ENCODE data around the gene IGFN1. TPM values are rescaled to one million over a fixed set of nuclear protein-coding genes. Genes with fewer than 3 reads are reported as not detected.
"Not testable (repeated sequence)": the region's sequence is repeated elsewhere in the genome, so short reads cannot be mapped to it uniquely, and the experiment has no call there.

The IGFN1 gene
- total RNA-seq, 1 donor from 2014 or later: 0.86 TPM

GRCh38 chr1:201226859-201227488 lies 36.4 kb downstream of the IGFN1 start:
- DNase-seq (ENCODE audit: low read depth): no peak
- TF ChIP-seq CTCF (conservative IDR thresholded peaks at IDR 0.05; ENCODE audit: low read depth, low read length): no peak
- no peak overlapping the region for H3K4me3 ChIP-seq (ENCODE audit: low read depth, low read length)

DNA sequence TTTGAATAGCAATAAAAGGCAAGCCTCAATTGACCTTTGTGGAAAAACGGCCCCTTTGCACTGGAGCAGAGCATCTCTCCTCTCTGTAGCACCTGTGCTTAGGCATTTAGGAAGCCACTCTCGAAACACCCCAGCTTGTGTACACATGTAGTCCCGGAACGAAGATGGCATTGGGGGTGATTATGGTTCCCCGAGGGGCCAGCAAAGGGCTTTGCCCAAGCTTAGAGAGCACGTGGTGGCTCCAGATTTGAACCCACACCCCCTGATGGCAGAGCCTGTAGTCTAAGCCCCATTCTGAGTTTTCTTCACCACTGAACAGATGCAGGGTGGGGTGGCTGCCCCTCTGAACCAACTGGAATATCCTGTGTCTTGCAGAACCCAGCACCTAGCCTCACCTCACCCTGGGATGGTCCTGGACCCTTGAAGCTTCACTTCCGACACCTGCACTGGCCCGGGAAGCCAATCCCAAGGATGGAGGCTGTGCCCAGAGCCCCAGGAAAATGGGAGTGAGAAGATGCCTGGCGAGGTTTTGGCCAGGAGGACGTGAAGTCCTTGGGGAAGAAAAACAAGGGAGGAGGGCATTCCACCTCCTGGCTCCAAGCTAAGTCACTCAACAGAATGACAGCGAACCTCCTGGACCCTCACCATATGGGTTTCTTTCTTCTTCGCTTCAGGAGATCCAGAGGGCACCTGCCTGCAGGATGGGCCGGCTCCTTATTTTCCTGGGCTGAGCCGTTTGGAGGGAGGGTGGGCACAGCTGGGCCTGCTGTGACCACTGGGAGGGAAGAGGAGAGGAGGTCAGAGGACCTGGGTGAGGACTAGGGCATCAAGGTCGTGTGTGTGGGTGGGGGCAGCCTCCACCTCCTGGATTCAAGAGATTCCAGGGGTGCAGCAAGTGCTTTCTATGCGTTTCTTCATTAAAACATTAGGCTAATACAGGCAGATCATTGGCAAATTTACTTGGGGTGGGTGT lies 37.7 kb downstream of the IGFN1 start:
- no peak for DNase-seq (ENCODE audit: low read depth)
- TF ChIP-seq CTCF (conservative IDR thresholded peaks at IDR 0.05; ENCODE audit: low read depth, low read length): no peak
- no peak overlapping the region for H3K4me3 ChIP-seq (ENCODE audit: low read depth, low read length)

DNA sequence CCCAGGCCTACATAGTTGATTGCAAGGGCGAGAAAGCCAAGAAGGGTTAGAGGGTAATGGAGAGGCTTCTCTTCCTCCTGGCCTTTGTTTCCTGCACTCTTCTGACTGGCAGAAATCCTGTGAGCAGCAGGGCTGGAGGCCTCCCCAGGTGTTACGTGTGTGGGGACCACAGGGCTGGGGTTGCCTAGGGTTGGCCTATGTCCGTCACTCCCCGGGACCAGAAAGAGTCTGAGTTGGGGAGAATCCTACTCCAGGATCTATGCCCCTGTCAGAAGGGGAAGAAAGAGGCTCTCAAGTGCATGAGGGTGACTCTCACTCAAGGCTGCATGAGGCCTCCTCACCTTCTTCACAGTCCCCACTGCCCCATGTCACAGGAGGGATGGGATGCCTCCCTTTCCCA lies 38.5 kb downstream of the IGFN1 start:
- TF ChIP-seq CTCF (conservative IDR thresholded peaks at IDR 0.05; ENCODE audit: low read depth, low read length): no peak
- H3K4me3 ChIP-seq (ENCODE audit: low read depth, low read length): no peak overlapping the region
- DNase-seq (ENCODE audit: low read depth): no peak

- no peak overlapping the region for H3K4me3 ChIP-seq (ENCODE audit: low read depth, low read length)
- no peak for DNase-seq (ENCODE audit: low read depth)
- peak; percentile 27 for TF ChIP-seq CTCF (conservative IDR thresholded peaks at IDR 0.05; ENCODE audit: low read depth, low read length)
These were observed 39.4 kb downstream of the IGFN1 start for GRCh38 chr1:201229771-201230635.

DNA sequence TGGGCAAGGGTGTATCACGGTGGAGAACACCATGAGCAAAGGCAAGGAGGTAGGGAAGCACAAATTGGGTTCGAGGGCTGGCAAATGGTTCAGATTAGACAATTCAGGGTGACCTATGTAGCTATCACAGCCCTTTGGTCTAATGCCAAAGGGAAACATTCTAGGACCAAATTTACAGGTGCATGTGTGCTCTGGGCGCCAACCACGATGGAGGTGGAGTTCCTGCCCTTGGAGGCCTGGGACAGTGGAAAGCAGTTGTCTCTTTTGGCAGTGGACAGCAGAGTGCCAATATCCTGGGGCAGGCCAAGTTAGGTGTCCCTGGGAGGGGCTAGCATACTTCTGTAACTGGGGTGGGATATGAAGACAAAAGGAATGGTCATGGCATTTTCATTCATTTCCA lies 40.1 kb downstream of the IGFN1 start:
- DNase-seq (ENCODE audit: low read depth): no peak
- TF ChIP-seq CTCF (conservative IDR thresholded peaks at IDR 0.05; ENCODE audit: low read depth, low read length): no peak
- no peak overlapping the region for H3K4me3 ChIP-seq (ENCODE audit: low read depth, low read length)

- H3K4me3 ChIP-seq (ENCODE audit: low read depth, low read length); DNase-seq (ENCODE audit: low read depth): not testable (repeated sequence)
These were observed 49.0 kb downstream of the IGFN1 start for GRCh38 chr1:201239646-201240045.

GRCh38 chr1:201240171-201240570 lies 49.5 kb downstream of the IGFN1 start:
- TF ChIP-seq CTCF (conservative IDR thresholded peaks at IDR 0.05; ENCODE audit: low read depth, low read length): no peak
- no peak for DNase-seq (ENCODE audit: low read depth)
- no peak overlapping the region for H3K4me3 ChIP-seq (ENCODE audit: low read depth, low read length)
